Mesenchymal stem cell (in vitro differentiated cells and primary cell): Measurements from ENCODE around the gene CYP1A1.
A peak's percentile ranks its signal among the peaks of the same experiment; 100 is the strongest.
"Not testable (repeated sequence)": the region's sequence is repeated elsewhere in the genome, so short reads cannot be mapped to it uniquely, and the experiment has no call there.

Experiments
- DNase-seq: peaks from one replicate; pipeline ENCODE4 v3.0.0-alpha.2; 2013
- H2AFZ ChIP-seq: one replicate; pipeline ENCODE4 v1.6.1; 2013; ENCODE audit warnings: low read depth, mild to moderate bottlenecking, control low read depth, inconsistent platforms, low read length, moderate library complexity
- H2AK5ac ChIP-seq: 2 replicates; pipeline ENCODE4 v1.6.1; 2013; ENCODE audit warnings: low read length, moderate library complexity, mild to moderate bottlenecking, inconsistent platforms; ENCODE audit not compliant: severe bottlenecking
- H2BK120ac ChIP-seq: one replicate; pipeline ENCODE4 v1.6.1; 2013; ENCODE audit warnings: low read depth, mild to moderate bottlenecking, inconsistent platforms, low read length, moderate library complexity
- H2BK12ac ChIP-seq, 2 experiments: one replicate each; pipeline ENCODE4 v1.6.1; 2013; ENCODE audit warnings: inconsistent platforms in 2 of 2, low read length in 2 of 2, mild to moderate bottlenecking in 2 of 2, moderate library complexity in 2 of 2, control low read depth in 1 of 2
- H2BK15ac ChIP-seq: one replicate; pipeline ENCODE4 v1.6.1; 2013; ENCODE audit warnings: mild to moderate bottlenecking, low read depth, inconsistent platforms; ENCODE audit not compliant: poor library complexity, severe bottlenecking
- H2BK5ac ChIP-seq: 2 replicates; pipeline ENCODE4 v1.6.1; 2013; ENCODE audit warnings: low read depth, mild to moderate bottlenecking, low read length, control low read depth, inconsistent platforms; ENCODE audit not compliant: poor library complexity, severe bottlenecking
- H3K14ac ChIP-seq, 2 experiments: one replicate each; pipeline ENCODE4 v1.6.1; 2013; ENCODE audit warnings: inconsistent platforms in 2 of 2, low read length in 2 of 2, control low read depth in 1 of 2, mild to moderate bottlenecking in 1 of 2, moderate library complexity in 1 of 2
- H3K18ac ChIP-seq, 2 experiments: one replicate each; pipeline ENCODE4 v1.6.1; 2013; ENCODE audit warnings: inconsistent platforms in 2 of 2, low read length in 2 of 2, control low read depth in 1 of 2, low read depth in 1 of 2, mild to moderate bottlenecking in 1 of 2
- H3K23ac ChIP-seq, 2 experiments: one replicate each; pipeline ENCODE4 v1.6.1; 2013; ENCODE audit warnings: inconsistent platforms in 2 of 2, low read length in 2 of 2, mild to moderate bottlenecking in 2 of 2, moderate library complexity in 2 of 2, control low read depth in 1 of 2
- H3K27ac ChIP-seq: 2 replicates; pipeline ENCODE4 v1.5.1; 2013; ENCODE audit warnings: mild to moderate bottlenecking, moderate library complexity, low read length, control low read depth, inconsistent platforms; ENCODE audit not compliant: poor library complexity, severe bottlenecking
- H3K27me3 ChIP-seq, 2 experiments: 2 replicates each; pipeline versions ENCODE4 v1.6.1 to v1.7.0; 2013; ENCODE audit warnings: low read length in 2 of 2, mild to moderate bottlenecking in 2 of 2, moderate library complexity in 2 of 2, control low read depth in 1 of 2, inconsistent platforms in 1 of 2; ENCODE audit not compliant: control insufficient read depth in 1 of 2, insufficient read depth in 1 of 2
- H3K36me3 ChIP-seq, 2 experiments: 2 replicates each; pipeline versions ENCODE4 v1.6.1 to v1.7.0; 2013; ENCODE audit warnings: low read length in 2 of 2, control low read depth in 1 of 2, inconsistent platforms in 1 of 2, low read depth in 1 of 2, mild to moderate bottlenecking in 1 of 2; ENCODE audit not compliant: insufficient read depth in 2 of 2, control insufficient read depth in 1 of 2
- H3K4ac ChIP-seq, 2 experiments: one replicate each; pipeline ENCODE4 v1.6.1; 2013; ENCODE audit warnings: inconsistent platforms in 2 of 2, low read length in 2 of 2, mild to moderate bottlenecking in 2 of 2, moderate library complexity in 2 of 2, control low read depth in 1 of 2, low read depth in 1 of 2
- H3K4me1 ChIP-seq: 2 replicates; pipeline ENCODE4 v1.6.1; 2013; ENCODE audit warnings: low read depth, low read length, control low read depth; ENCODE audit not compliant: control insufficient read depth, insufficient read depth
- H3K4me2 ChIP-seq: 2 replicates; pipeline ENCODE4 v1.6.1; 2013; ENCODE audit warnings: low read length, mild to moderate bottlenecking, inconsistent platforms; ENCODE audit not compliant: poor library complexity, severe bottlenecking
- H3K4me3 ChIP-seq, 2 experiments: 2 replicates each; pipeline versions ENCODE4 v1.5.1 to v1.7.0; 2013; ENCODE audit warnings: low read length in 2 of 2, mild to moderate bottlenecking in 2 of 2, control low read depth in 1 of 2, low read depth in 1 of 2; ENCODE audit not compliant: insufficient read depth in 1 of 2
- H3K79me1 ChIP-seq: replicated peaks from 2 replicates; pipeline ENCODE4 v1.6.1; 2013; ENCODE audit warnings: mild to moderate bottlenecking, control low read depth, low read length, inconsistent platforms; ENCODE audit not compliant: poor library complexity, severe bottlenecking
- H3K9ac ChIP-seq: 2 replicates; pipeline ENCODE4 v1.7.0; 2013; ENCODE audit warnings: mild to moderate bottlenecking, low read length, moderate library complexity
- H3K9me3 ChIP-seq: 2 replicates; pipeline ENCODE4 v1.7.0; 2013; ENCODE audit warnings: mild to moderate bottlenecking, low read length; ENCODE audit not compliant: control insufficient read depth
- H4K8ac ChIP-seq: one replicate; pipeline ENCODE4 v1.6.1; 2013; ENCODE audit warnings: inconsistent platforms, mild to moderate bottlenecking, low read length, moderate library complexity
- H4K91ac ChIP-seq: one replicate; pipeline ENCODE4 v1.6.1; 2013; ENCODE audit warnings: mild to moderate bottlenecking, low read length, inconsistent platforms
- WGBS: methylation state at CpG from one replicate; pipeline ENCODE4 v1.1.7; 2013; ENCODE audit warnings: mixed read lengths; 5-methylcytosine and 5-hydroxymethylcytosine counted together

Gene CYP1A1

GRCh38 chr15:74730619-74731316, 5.4 kb upstream of the CYP1A1 start:
- Histone ChIP-seq H3K23ac (peak overlapping the region in 1 of 2 experiments; percentile 9), H3K18ac (no peak overlapping the region), H2BK15ac (no peak overlapping the region), H3K27ac (no peak overlapping the region), H3K9me3 (no peaks in the 10 kb centered on the region), H3K4me3 (no peak overlapping the region), H3K27me3 (peaks cover 63 to 81% of the 10 kb centered on the region in 2 experiments), H3K4me1 (peaks cover 11% of the 10 kb centered on the region), H4K91ac (no peak overlapping the region), H3K79me1 (no peaks in the 10 kb centered on the region), H3K14ac (no peak overlapping the region), H3K36me3 (no peaks in the 10 kb centered on the region), H2BK12ac (no peak overlapping the region), H4K8ac (no peak overlapping the region), H2AK5ac (no peak overlapping the region), H3K9ac (no peak overlapping the region), H2BK5ac (no peak overlapping the region), H3K4ac (no peak overlapping the region), H2AFZ (no peak overlapping the region), H3K4me2 (no peak overlapping the region), H2BK120ac (no peak overlapping the region)
- peak; percentile 18 for DNase-seq
- WGBS: 60% methylated on average over 7 of the region's 7 CpGs

GRCh38 chr15:74729372-74729771, 4.0 kb upstream of the CYP1A1 start:
- H3K79me1 ChIP-seq, H3K18ac ChIP-seq, H3K9ac ChIP-seq, H4K8ac ChIP-seq, DNase-seq, H2BK12ac ChIP-seq, H2BK120ac ChIP-seq, H3K14ac ChIP-seq, H3K4me3 ChIP-seq, H3K36me3 ChIP-seq, H3K4ac ChIP-seq, H2AK5ac ChIP-seq, H3K23ac ChIP-seq, H3K9me3 ChIP-seq, H3K27ac ChIP-seq, H4K91ac ChIP-seq, H2AFZ ChIP-seq, H3K4me2 ChIP-seq, H2BK5ac ChIP-seq, H2BK15ac ChIP-seq: not testable (repeated sequence)
- 4% methylated on average over 3 of the region's 6 CpGs for WGBS
- H3K27me3 ChIP-seq: peaks cover 66 to 80% of the 10 kb centered on the region in 2 experiments
- peaks cover 14% of the 10 kb centered on the region for H3K4me1 ChIP-seq

- not testable (repeated sequence) for H2BK120ac ChIP-seq, H2BK5ac ChIP-seq, H2BK15ac ChIP-seq, H3K14ac ChIP-seq, H3K9me3 ChIP-seq, H3K23ac ChIP-seq, H2AK5ac ChIP-seq, H3K4me3 ChIP-seq, H3K4ac ChIP-seq, H3K9ac ChIP-seq, H3K4me2 ChIP-seq, H4K8ac ChIP-seq, H4K91ac ChIP-seq, DNase-seq, H3K36me3 ChIP-seq, H2BK12ac ChIP-seq, H3K79me1 ChIP-seq, H3K27ac ChIP-seq, H3K18ac ChIP-seq, H2AFZ ChIP-seq
- H3K27me3 ChIP-seq: peaks cover 68 to 82% of the 10 kb centered on the region in 2 experiments
- 100% methylated on average over 7 of the region's 30 CpGs for WGBS
- peaks cover 14% of the 10 kb centered on the region for H3K4me1 ChIP-seq
Observed at GRCh38 chr15:74728699-74729098, 3.4 kb upstream of the CYP1A1 start.

GRCh38 chr15:74727727-74728126, 2.4 kb upstream of the CYP1A1 start:
- Histone ChIP-seq H3K23ac (no peak overlapping the region), H3K79me1 (no peaks in the 10 kb centered on the region), H2BK120ac (no peak overlapping the region), H2BK5ac (no peak overlapping the region), H2AFZ (no peak overlapping the region), H4K91ac (no peak overlapping the region), H3K14ac (peak overlapping the region in 1 of 2 experiments; percentile 22), H2BK12ac (peak overlapping the region in 1 of 2 experiments; percentile 71), H3K9ac (no peak overlapping the region), H3K27ac (no peak overlapping the region), H2AK5ac (no peak overlapping the region), H3K4me2 (no peak overlapping the region), H3K4ac (no peak overlapping the region), H3K4me3 (no peak overlapping the region), H3K4me1 (peaks cover 14% of the 10 kb centered on the region), H3K36me3 (no peaks in the 10 kb centered on the region), H3K18ac (peak overlapping the region in 1 of 2 experiments; percentile 65), H3K9me3 (no peaks in the 10 kb centered on the region), H2BK15ac (no peak overlapping the region), H4K8ac (no peak overlapping the region), H3K27me3 (peaks cover 70 to 82% of the 10 kb centered on the region in 2 experiments)
- 96% methylated on average over 6 of the region's 7 CpGs for WGBS
- no peak for DNase-seq
